Measurements from ENCODE around the gene DOLPP1. TPM values are rescaled to one million over a fixed set of nuclear protein-coding genes. Genes with fewer than 3 reads are reported as not detected.
"Not testable (repeated sequence)": the region's sequence is repeated elsewhere in the genome, so short reads cannot be mapped to it uniquely, and the experiment has no call there.

The DOLPP1 gene
- total RNA-seq, 2 donors from 2014 or later, result 2.9 to 7.9 TPM

GRCh38 chr9:129109537-129109903 lies 28.6 kb downstream of the DOLPP1 start:
- 19 to 25% methylated on average over 7 of the region's 7 CpGs for WGBS, 2 donors
- intact Hi-C loops (cut with DNase I), result no loop called here
- peak overlapping the region; percentile 93 to 99 (median 97) for H3K27ac ChIP-seq
- H3K4me3 ChIP-seq, result peak overlapping the region in 1 of 2 donors; percentile 81
- no peaks in the 10 kb centered on the region for H3K36me3 ChIP-seq (replicated peaks in 1 of 2; ENCODE audit: insufficient read depth in 1 of 2, low read depth in 2 of 2)
- no peaks in the 10 kb centered on the region for H3K27me3 ChIP-seq
- peaks cover 68% of the 10 kb centered on the region for H3K4me1 ChIP-seq
- DNase-seq, result peak in 3 of 4 donors; percentile 44 to 52 (median 49)
- TF ChIP-seq, protein P1, sequence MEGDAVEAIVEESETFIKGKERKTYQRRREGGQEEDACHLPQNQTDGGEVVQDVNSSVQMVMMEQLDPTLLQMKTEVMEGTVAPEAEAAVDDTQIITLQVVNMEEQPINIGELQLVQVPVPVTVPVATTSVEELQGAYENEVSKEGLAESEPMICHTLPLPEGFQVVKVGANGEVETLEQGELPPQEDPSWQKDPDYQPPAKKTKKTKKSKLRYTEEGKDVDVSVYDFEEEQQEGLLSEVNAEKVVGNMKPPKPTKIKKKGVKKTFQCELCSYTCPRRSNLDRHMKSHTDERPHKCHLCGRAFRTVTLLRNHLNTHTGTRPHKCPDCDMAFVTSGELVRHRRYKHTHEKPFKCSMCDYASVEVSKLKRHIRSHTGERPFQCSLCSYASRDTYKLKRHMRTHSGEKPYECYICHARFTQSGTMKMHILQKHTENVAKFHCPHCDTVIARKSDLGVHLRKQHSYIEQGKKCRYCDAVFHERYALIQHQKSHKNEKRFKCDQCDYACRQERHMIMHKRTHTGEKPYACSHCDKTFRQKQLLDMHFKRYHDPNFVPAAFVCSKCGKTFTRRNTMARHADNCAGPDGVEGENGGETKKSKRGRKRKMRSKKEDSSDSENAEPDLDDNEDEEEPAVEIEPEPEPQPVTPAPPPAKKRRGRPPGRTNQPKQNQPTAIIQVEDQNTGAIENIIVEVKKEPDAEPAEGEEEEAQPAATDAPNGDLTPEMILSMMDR (IDR thresholded peaks at IDR 0.05), result peak in 1 of 7 experiments; percentile 16
- TF ChIP-seq POLR2A (IDR thresholded peaks at IDR 0.05), result no peak
- no peak for ATAC-seq
- H3K9me3 ChIP-seq, result no peaks in the 10 kb centered on the region

DNA sequence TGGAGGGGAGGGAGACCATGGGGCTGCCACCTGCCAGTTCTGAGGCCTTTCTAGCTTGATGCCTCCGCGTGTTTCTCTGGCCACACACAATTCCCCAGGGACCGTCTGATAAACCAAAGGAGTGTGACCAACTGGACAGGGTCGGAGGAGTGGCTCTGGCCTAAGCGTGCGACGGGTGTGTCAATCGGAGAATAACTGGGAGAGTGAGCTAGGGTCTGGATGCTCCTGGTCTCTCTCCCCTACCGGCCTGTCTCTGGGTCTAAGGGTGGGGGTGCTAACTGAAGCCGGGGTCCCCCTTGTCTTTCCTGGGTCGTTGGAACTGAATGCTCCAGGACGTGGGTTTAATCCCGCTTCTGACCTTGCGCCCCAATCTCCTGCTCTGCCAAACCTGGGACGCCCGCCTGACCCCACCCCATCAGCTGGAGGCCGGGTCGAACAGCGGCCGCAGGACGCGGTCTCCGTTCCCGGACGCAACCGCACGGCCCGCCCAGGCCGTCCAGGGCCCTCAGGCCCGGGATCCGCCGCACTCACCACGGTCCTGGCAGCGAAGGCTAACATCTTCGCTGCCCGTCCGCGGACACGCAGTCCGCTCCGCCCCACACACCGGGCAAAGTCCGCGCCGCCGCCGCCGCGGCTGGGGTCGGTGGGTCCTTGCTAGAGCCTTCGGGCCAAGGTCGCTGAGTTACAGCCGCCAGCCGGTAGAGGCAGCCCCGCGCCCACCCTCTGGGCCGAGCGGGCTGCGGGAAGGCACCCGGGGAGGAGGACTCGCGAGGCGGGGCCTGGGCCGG lies 29.2 kb downstream of the DOLPP1 start:
- DNase-seq (peak in 3 of 4 donors; percentile 39 to 51 (median 41)), ATAC-seq (peak; percentile 28)
- WGBS, 2 donors, result 0 to 8% methylated on average over 3 to 47 of the region's 64 CpGs
- Histone ChIP-seq H3K36me3 (replicated peaks in 1 of 2; ENCODE audit: insufficient read depth in 1 of 2, low read depth in 2 of 2) (no peaks in the 10 kb centered on the region), H3K27me3 (no peaks in the 10 kb centered on the region), H3K27ac (peak overlapping the region; percentile 93 to 99 (median 97)), H3K4me3 (peak overlapping the region; percentile 81 to 91), H3K4me1 (peaks cover 74% of the 10 kb centered on the region), H3K9me3 (no peaks in the 10 kb centered on the region)
- no peak for TF ChIP-seq POLR2A (IDR thresholded peaks at IDR 0.05)
- TF ChIP-seq, protein P1 (IDR thresholded peaks at IDR 0.05), result peak in 2 of 7 experiments; percentile 2 to 6
- intact Hi-C loops (cut with DNase I), result no loop called here

DNA sequence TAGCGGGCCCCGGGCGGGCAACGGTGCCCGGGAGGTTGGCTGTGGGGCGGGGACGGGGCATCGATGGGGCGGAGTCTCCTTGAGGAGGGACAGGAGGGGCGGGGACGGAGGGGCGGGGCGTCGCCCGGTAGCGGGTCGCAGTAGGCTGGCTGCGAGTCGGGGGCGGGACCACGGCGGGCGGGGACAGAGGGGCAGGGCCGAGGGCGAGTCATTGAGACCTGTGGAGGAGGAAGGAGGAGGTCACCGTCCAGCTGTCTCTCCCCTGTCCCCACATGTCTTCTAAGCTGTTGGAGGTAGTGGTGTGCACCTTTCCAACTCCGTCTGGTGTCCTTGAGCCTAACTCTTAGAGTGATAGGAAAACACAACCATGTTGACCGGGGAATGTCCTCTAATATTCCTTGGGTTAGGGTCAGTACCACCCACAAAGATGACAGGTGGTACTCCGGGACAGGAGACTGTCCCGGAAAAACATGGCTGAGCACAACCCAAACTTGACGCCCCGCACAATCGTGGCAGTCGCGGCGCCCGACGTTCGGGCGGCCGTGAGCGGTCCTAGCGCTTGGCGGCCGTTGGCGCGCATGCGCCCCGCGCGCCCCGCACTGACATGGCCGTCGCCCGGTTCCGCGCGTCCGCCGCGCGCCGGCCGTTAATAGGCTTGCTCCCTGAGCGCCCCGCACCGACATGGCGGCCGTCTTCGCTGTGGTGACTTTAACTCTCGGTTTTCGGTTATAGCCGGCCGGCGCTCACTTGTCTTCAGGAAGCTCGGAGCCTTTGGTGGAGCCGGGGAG lies 30.0 kb downstream of the DOLPP1 start, which contains the start of the genes CRAT and PTPA:
Gene CRAT (minus strand): TSS at position 54 of the 788 bp plus-strand sequence. CDS start 284 bp downstream, outside the sequence.
Gene PTPA (plus strand): TSS at position 676 of the 788 bp plus-strand sequence. CDS start 186 bp downstream, outside the sequence.
- ATAC-seq (peak; percentile 88), DNase-seq (peak; percentile 98 to 99 (median 98))
- Histone ChIP-seq H3K27me3 (no peaks in the 10 kb centered on the region), H3K9me3 (no peaks in the 10 kb centered on the region), H3K27ac (peak within 1 kb of the TSS; percentile 93 to 99 (median 97)), H3K4me1 (peaks cover 81% of the 10 kb centered on the region), H3K4me3 (peak within 1 kb of the TSS; percentile 88 to 91), H3K36me3 (replicated peaks in 1 of 2; ENCODE audit: insufficient read depth in 1 of 2, low read depth in 2 of 2) (no peaks in the 10 kb centered on the region)
- TF ChIP-seq POLR2A (IDR thresholded peaks at IDR 0.05), result peak; percentile 81 to 97 (median 96)
- TF ChIP-seq, protein P1 (IDR thresholded peaks at IDR 0.05), result peak in 1 of 7 experiments; percentile 6
- intact Hi-C loops (cut with DNase I), result no loop called here
- WGBS, 2 donors, result 0% methylated on average over 8 to 76 of the region's 77 CpGs

GRCh38 chr9:129111528-129112151 lies 30.7 kb downstream of the DOLPP1 start:
- DNase-seq, result peak in 3 of 4 donors; percentile 48 to 61 (median 48)
- no peaks in the 10 kb centered on the region for H3K36me3 ChIP-seq (replicated peaks in 1 of 2; ENCODE audit: insufficient read depth in 1 of 2, low read depth in 2 of 2)

GRCh38 chr9:129112526-129112925 lies 31.6 kb downstream of the DOLPP1 start:
- H3K4me1 ChIP-seq, result peaks cover 65% of the 10 kb centered on the region
- H3K4me3 ChIP-seq; DNase-seq; H3K36me3 ChIP-seq (replicated peaks in 1 of 2; ENCODE audit: insufficient read depth in 1 of 2, low read depth in 2 of 2); intact Hi-C loops (cut with DNase I); H3K9me3 ChIP-seq; ATAC-seq; H3K27me3 ChIP-seq: not testable (repeated sequence)
- 92 to 94% methylated on average over 17 of the region's 17 CpGs for WGBS, 2 donors
- H3K27ac ChIP-seq, result peak overlapping the region in 1 of 4 donors; percentile 93

More at GRCh38 chr9:129111528-129112151, 30.7 kb downstream of the DOLPP1 start:
- H3K4me3 ChIP-seq, result peak overlapping the region; percentile 75 to 88
- intact Hi-C loops (cut with DNase I), result no loop called here
- H3K9me3 ChIP-seq, result no peaks in the 10 kb centered on the region
- peak overlapping the region; percentile 93 to 99 (median 97) for H3K27ac ChIP-seq
- TF ChIP-seq POLR2A (IDR thresholded peaks at IDR 0.05), result no peak
- TF ChIP-seq, protein P1 (IDR thresholded peaks at IDR 0.05), result no peak
- H3K4me1 ChIP-seq, result peaks cover 74% of the 10 kb centered on the region
- ATAC-seq, result peak; percentile 4
- no peaks in the 10 kb centered on the region for H3K27me3 ChIP-seq
- 0 to 1% methylated on average over 23 to 37 of the region's 37 CpGs for WGBS, 2 donors
